GM21825 (cell line): ENCODE measurements around the gene ADGRV1.

Experiments used
- ATAC-seq: cut with Tn5 transposase; IDR thresholded peaks from one replicate; pipeline ENCODE4 v1.9.1; 2021; ENCODE audit warnings: mild to moderate bottlenecking, moderate library complexity; ENCODE audit not compliant: unreplicated experiment

ADGRV1 gene

GRCh38 chr5:91123291-91123690 lies 564.7 kb downstream of the ADGRV1 start:
- ATAC-seq: no peak

GRCh38 chr5:91123901-91124300 lies 565.3 kb downstream of the ADGRV1 start:
- ATAC-seq: no peak

- ATAC-seq: no peak
Observed at GRCh38 chr5:91125916-91126315, 567.3 kb downstream of the ADGRV1 start.

GRCh38 chr5:91126448-91126847 lies 567.9 kb downstream of the ADGRV1 start:
- ATAC-seq: no peak

GRCh38 chr5:91126888-91127287 lies 568.3 kb downstream of the ADGRV1 start:
- ATAC-seq: no peak

GRCh38 chr5:91127456-91128081 lies 569.0 kb downstream of the ADGRV1 start:
- ATAC-seq: no peak

GRCh38 chr5:91128604-91129003 lies 570.0 kb downstream of the ADGRV1 start:
- ATAC-seq: no peak

- no peak for ATAC-seq
Observed at GRCh38 chr5:91129748-91130147, 571.2 kb downstream of the ADGRV1 start.

- no peak for ATAC-seq
Observed at GRCh38 chr5:91130759-91131158, 572.2 kb downstream of the ADGRV1 start.

- no peak for ATAC-seq
Observed at GRCh38 chr5:91132550-91132949, 574.0 kb downstream of the ADGRV1 start.

DNA sequence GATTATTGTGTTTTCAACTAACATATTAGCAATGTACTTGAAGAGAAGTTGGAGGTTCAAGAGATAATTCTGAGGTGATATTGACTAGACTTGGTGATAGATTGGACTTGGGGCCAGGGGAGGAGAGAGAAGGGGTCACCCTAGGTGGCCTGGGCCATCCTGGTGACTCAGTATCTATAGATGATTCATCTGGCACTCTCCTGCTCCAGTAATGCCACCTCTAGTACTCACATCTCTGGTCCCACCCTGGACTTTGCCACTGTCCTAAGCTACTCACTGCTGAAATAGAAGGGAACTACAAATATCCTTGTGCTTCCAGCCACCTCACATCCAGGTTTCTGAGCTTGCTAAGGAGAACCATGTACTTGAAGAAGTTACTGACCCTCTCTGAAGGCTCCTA lies 574.6 kb downstream of the ADGRV1 start:
- no peak for ATAC-seq

DNA sequence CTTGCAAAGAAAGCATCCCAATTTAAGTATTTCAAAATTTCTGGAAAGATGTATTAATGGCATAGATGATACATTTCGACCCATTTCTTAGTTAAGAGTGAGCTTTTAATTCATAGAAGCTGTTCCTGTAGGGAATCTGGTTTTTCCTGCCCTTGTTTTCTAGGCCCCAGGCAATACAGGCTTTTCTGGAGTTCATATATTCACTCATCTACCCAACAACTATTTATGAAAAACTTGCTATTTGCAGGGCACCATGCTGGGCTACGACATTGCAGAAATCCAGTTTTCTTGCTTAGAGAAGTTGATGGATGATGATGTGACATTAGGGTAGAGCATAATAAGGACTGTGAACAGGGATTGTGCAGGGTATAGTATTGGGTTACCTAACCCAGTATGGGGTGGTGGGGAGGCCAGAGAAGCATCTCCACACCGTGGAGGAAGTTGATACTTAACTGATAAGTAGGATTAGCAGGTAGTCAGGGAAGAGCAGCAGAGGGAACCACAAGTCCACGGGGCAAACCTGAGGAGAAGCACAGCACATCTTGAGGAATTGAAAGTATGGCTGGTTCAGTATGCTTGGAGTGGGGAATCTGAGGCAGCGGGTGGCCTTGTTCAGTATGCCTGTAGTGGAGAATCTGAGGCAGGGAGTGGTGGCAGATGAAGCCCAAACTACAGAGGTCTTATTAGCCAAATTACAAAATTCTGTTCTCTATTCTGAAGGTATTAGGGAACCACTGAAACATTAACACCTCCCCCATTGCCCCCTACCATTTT lies 577.1 kb downstream of the ADGRV1 start:
- no peak for ATAC-seq

DNA sequence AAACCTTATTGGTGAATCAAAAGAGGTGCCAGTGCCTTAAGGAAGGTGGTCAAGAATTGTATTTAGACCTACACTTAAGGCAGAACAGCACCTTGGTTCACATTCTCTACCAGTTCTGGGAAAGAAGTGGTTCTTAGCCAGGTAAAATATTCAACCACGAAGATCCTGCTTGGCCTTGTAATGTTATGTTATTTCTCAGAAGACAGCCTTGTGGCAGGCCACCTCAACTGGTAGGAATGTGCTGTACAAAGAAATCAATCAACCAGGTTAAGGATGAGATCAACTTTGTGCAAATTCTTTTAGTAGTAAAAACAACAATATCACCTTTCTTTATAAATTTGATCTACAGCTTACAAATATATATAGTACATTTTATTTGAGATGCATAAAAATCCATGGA lies 577.7 kb downstream of the ADGRV1 start:
- no peak for ATAC-seq

DNA sequence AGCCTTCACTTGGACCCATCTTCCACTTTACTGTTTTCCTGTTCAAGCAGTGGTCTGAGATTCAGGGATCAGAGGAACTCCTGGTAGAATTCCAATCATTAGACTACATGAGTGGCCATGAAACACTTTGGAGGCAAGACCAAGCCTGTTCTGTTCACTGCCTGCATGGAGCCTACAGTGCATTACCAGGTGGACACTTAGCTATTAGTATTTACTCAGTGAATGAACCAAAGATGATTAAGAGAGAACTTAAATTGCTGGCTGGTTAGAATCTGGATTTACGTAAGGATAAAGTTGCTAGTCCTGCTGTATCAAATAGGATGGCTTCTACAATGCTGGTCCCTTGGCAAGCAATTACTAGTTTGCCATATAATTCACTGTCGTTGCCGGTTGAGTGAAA lies 579.0 kb downstream of the ADGRV1 start:
- ATAC-seq: no peak

DNA sequence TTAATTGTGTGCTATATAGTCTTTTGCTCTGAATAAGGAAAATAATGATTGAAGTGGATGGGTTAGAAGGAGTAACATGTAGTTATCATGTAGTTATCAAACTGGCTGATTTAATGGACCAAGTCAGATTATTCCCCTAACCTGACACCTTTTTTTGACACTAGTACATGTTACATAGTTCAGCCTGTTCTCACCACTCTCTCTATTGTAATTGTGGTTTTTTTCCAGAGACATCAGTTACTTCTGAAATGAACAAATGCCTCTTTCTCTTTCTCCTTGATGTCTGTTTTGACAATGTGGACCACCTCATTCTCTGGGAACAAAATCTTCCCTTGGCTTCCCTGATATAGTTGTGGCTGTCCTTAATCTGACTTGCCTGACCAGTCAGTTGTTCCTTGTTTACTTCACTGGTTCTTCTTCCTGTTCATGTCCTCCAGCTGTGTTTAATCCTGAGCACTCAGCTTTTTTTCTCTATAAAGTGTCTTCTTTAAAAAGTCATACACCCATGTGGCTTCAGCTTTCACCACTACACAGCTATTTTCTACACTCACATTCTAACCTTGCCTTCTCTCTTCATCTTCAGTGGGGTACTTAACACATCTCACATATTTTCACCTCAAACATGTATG lies 581.1 kb downstream of the ADGRV1 start:
- ATAC-seq: no peak

DNA sequence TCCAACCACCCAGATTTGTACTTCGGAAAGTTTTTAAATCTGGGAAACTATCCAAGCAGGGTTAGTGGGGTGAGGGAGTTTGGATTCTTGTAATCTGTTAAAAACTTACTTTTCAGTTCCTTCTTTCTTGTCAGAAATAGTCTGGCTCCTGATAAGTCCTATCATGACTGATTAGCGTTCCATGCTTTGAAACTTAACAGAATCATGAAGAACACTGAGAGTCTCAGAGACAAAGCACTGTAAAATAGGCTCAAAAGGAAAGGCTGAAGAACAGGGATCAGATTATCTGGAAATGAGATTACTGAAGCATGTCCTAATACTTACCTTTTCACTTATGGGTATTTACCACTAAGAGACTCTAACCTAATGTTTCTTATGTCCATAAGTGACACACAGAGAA lies 582.1 kb downstream of the ADGRV1 start:
- ATAC-seq: no peak

GRCh38 chr5:91141642-91142041 lies 583.0 kb downstream of the ADGRV1 start:
- ATAC-seq: no peak

DNA sequence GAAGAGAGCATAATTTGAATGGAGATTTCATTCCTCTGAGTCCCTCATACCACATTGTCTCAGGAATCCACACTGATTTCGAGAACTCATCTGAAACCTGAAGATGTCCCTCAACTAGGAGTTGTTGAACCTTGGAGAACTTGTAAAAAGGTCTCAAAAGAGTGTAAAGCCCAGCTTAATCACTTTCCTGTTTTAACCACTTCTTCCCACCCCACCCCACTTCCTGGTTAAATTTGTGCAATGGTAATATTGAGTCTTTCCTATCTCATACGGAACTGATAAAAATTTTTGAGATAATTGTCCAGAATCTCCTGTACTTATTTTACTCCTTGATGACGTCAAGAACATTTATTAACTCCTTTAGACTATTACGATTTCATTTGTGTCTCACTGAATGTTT lies 583.8 kb downstream of the ADGRV1 start:
- ATAC-seq: no peak

DNA sequence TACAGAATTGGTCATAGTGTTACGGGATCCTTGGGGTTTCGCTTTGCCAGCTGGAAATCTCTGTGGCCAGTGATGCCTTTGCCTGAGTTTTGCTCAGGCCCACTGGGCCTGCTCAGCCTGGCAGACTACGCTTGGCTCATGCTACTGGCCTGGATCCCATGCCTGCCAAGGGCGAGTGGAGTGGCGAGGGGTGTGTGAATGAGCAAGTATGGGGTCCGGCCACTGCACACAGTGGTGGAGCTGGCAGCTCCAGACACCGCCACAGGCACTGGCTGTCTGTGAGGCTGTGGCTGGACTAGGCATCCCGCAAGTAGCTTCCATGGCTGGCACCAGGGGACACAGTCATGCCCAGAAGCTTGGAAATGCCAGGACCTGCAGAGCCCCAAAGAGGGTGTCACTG lies 584.2 kb downstream of the ADGRV1 start:
- no peak for ATAC-seq

GRCh38 chr5:91143840-91144239 lies 585.2 kb downstream of the ADGRV1 start:
- no peak for ATAC-seq

DNA sequence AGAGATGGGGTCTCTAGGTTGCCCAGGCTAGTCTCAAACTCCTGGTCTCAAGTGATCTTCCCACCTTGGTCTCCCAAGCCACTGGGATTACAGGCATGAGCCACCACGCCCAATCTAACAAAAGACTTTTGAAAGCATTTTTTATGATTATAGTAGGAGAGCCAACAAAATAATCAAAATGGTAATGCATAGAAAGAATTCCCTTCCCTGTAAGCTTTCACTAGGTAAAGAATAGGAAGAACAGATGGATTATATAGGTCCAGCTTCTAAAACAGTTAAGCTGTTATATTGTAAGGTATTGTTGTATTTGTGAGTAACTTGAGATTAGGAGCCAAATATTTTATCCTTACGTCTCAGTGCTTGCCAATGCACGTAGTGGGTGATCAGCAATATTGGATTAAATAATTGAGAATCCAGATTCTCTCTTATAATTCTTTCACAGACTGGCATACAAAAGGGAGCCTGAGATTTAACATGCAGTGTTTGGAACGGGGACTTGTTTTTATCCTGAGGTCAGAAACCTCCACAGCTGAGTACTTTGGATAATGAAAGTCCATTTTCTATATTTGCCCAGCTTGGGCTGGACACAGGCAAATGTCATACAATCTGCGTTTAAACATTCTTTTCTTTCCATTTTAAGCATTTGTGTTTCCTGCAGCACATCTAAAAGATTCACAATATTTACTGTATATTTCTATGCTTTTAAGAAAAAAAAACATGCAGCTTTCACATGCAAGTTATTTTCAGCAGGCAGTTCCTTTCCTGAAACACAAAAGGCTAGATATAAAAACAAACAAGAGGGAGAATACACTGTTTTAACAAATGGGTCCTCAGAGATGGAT lies 586.1 kb downstream of the ADGRV1 start:
- no peak for ATAC-seq

DNA sequence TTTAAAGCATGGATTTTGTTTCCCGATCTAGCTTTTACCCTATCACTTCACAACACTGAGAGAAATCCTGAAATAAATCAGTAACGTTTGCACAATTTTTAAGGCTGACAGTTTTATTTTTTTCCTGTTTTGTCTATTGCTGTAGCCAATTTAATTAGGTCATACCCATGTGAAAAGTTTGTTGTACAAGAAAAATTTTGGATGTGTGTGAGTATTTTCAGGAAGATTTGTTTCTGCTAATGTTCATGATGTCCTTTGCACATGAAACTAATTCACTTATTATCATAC lies 586.7 kb downstream of the ADGRV1 start:
- no peak for ATAC-seq
